ENCODE results near the gene SH3BP2.

- no peak for TF ChIP-seq TAF1 (IDR thresholded peaks at IDR 0.05; ENCODE audit: borderline replicate concordance, insufficient read depth, low read length)
- no peak for TF ChIP-seq POLR2AphosphoS5 (IDR thresholded peaks at IDR 0.05; ENCODE audit: low read depth, low read length)
- no peak for TF ChIP-seq SIN3A (IDR thresholded peaks at IDR 0.05; ENCODE audit: borderline replicate concordance, insufficient read depth, low read length)
- no peak for TF ChIP-seq REST (IDR thresholded peaks at IDR 0.05; ENCODE audit: insufficient read depth in 1 of 2, low read depth in 2 of 2, low read length in 2 of 2)
Observed at GRCh38 chr4:2819244-2820215, 26.6 kb downstream of the SH3BP2 start.

Measured in PFSK-1 (cell line).